ENCODE measurements around the gene LMX1A.

The LMX1A gene

DNA sequence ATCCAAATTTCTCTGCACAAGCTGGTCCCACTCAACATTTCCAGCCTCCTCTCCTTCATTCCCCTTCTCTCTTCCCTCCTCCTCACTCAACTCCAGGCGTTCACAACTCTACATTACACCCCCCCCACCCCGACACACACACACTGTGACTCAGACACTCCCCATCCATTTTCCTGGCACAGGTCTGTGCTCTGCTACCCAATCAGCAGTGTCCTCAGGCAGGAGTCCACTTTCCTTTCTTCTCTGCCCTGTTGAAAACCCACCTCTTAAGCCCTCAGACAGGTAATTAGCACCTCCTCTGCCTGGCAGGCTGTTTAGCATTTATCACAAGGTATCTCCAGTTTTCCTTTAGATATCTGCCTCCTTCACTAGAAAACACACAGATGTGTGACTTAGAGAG, 8.8 kb upstream of the LMX1A start:
- no peak for DNase-seq

DNA sequence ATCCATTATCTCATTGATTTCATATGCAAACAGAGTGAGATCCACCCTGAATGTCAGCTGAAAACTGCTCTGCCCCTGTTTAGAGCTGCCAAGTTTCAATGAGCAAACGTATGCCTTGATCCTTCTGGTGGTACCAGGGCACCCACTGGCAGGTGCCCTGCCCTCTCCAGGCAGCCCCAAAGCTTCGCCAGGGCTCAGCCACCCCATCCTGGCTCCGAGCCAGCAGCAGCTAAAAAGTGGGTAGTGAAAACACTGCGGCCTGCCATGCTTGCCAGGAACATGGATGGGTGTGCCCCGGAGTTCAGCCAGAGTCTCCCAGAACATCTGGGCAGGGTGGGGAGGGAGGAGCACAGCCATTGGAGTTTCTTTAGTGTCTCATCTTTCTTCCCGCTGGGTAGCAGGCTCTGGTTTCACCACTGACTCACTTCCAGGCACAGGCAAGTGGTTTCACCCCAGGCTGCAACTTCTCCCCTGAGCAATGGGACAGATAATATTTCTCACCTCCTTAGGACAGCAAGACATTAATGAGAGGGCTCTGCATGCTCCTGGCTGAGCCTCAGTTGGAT, 8.1 kb upstream of the LMX1A start:
- DNase-seq = no peak

DNA sequence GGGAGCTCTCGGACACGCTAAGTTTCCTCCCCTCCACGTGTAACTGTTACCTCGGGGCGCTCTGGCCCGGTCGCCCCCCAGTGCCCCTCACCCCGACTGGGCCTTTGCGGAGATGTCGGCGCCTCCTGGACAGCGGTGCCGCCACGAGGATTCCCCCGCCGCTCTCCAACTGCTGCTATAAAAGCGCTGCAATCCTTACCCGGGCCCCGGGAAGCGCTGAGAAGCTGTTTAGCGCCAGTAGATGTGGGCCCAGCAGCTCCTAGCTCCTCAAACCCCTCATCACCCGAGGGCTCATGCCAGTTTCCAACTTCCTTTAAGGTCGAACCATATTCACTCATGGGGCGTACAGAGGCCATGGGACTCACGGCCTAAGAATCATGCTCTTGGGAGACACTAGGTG, 361 bp upstream of the LMX1A start:
- DNase-seq = no peak

- no peak for DNase-seq
Observed at GRCh38 chr1:165355139-165355976, 1.2 kb downstream of the LMX1A start.

GRCh38 chr1:165354739-165355138, 1.8 kb downstream of the LMX1A start:
- DNase-seq = no peak

GRCh38 chr1:165353731-165354671, 2.5 kb downstream of the LMX1A start:
- no peak for DNase-seq

- no peak for DNase-seq
Observed at GRCh38 chr1:165352442-165353293, 3.8 kb downstream of the LMX1A start.

DNA sequence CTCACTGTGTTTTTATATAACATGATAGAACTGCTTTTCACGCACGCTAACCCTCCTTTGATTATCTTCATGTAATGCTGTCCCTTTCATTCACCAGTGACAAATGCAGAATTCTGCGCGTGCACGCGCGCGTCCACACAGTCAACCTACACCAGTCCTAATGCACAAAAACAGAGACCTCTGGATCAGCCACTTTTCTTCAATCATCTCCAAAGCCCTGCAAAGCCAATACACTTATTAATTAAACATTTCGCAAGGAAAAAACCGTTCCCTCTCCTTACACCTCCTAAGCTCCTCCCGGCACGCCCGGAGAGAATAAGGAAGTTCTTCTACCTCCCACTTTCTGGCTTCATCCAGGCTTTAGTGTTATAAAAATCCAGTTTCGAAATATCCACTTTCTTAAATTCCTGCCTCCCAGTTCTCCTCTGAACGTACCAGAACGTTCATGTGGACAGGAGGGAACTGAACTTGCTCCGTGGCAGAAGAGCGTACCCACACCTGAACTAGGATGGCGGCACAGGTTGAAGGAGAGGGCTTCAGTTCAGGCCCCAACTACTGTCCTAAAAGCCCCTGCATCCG, 4.6 kb downstream of the LMX1A start:
- no peak for DNase-seq

GRCh38 chr1:165350840-165351239, 5.7 kb downstream of the LMX1A start:
- DNase-seq = no peak

DNA sequence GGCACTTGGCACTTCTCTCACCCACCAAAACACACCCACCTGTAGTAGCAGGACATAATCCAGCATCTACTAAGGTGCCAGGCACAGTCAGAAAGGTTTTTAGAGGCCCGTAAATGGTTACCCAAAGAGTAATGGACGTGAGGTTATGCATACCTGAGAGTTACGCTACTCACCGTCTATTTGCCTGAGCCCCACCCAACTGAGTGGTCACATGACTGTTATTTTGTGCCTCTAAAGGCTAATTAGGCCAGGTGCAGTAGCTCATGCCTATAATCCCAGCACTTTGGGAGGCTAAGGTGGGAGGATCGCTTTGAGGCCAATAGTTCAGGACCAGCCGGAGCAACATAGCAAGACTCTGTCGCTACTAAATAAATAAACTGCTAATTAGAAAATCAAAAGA, 11.0 kb downstream of the LMX1A start:
- no peak for DNase-seq

DNA sequence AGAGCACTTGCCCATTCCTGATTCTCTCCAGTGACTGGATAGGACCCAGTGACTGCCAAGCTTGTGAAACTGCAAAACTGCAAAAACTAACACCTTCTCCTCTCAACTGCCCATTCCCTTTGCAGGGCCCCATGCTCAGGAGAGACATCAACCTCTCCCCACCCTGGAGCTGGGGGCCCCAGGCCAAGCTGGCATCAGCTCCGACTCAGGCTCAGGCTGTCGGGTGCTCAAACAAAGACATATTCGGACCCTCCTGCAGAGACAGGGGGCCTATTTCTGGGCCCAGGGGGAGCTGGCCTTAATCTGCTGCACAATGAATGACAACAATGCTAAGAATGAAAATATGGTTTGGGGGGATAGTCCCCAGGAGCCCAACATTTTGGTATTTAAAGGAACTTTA, 11.8 kb downstream of the LMX1A start:
- no peak for DNase-seq

DNA sequence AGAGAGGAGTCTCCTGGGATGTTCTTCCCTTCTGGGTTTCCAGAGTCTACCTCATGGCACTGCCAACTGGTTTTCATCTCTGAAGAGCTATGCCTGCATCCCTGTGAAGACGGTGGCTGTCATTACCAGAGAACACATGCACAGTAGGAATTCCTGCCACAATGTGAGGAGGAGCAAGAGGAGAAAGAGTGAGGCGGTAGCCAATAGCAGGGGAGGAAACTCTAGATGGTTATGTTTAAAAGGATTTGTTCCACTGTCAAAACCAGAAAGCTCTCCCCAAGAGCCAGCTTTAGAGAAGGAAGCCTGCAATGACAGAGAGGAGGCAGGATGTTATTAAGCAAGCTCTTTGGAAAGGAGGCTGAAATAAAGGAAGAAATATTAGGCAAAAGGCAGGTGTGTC, 12.3 kb downstream of the LMX1A start:
- no peak for DNase-seq

DNA sequence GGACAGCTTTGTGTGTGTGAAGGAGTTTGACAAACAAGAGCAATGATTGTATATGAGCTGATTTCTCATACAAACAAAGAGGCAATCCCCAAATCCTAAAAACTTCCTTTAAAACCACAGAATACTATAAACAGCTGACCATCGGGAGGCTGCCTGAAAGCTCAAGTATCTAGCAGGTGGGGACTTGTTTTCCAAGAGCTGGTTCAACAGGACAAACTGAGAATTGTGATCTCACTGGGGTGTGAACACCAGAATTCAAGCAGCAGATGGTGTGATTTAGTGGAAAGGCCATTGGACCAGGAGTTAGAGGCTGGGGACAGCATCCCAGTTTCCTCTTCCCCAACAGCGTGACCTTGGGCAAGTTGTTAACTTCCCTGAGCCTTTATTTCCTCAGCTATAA, 13.9 kb downstream of the LMX1A start:
- no peak for DNase-seq

DNA sequence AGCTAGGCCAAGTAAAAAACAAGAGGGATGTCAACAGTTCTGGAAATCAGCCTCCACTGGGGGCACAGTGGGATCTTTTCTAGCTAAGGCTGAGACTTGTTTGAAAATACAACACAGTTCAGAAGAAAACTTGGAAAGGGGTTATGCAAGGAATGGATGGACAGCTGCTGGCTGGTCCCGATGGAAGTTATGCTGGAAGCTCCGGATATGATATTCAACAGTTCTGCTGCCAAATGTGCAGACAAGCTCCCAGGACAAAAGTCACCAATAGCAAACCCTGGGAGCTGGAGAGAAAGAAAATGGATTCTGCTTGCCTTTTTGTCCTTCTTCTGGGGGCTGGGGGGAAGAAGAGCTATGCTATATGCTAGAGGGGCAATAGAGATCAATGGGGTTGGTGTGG, 14.3 kb downstream of the LMX1A start:
- DNase-seq = no peak

GRCh38 chr1:165339164-165339563, 17.4 kb downstream of the LMX1A start:
- no peak for DNase-seq

- DNase-seq = no peak
Observed at GRCh38 chr1:165330483-165330882, 26.0 kb downstream of the LMX1A start.

DNA sequence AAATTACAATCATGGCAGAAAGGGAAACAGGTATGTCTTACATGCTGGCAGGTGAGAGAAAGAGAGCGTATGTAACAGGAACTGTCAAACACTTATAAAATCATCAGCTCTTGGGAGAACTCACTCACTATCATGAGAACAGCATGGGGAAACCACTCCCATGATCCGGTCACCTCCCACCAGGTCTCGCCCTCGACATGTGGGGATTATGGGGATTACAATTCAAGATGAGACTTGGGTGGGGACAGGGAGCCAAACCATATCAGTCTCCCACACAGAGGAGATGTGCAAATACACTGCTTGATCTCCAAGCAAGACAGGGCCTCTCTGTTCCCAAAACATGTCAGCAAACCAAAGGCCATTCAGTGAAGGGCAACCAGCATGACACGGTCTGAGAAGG, 27.4 kb downstream of the LMX1A start:
- DNase-seq = no peak

- no peak for DNase-seq
Observed at GRCh38 chr1:165328136-165328535, 28.4 kb downstream of the LMX1A start.

GRCh38 chr1:165327538-165327937, 29.0 kb downstream of the LMX1A start:
- DNase-seq = no peak

DNA sequence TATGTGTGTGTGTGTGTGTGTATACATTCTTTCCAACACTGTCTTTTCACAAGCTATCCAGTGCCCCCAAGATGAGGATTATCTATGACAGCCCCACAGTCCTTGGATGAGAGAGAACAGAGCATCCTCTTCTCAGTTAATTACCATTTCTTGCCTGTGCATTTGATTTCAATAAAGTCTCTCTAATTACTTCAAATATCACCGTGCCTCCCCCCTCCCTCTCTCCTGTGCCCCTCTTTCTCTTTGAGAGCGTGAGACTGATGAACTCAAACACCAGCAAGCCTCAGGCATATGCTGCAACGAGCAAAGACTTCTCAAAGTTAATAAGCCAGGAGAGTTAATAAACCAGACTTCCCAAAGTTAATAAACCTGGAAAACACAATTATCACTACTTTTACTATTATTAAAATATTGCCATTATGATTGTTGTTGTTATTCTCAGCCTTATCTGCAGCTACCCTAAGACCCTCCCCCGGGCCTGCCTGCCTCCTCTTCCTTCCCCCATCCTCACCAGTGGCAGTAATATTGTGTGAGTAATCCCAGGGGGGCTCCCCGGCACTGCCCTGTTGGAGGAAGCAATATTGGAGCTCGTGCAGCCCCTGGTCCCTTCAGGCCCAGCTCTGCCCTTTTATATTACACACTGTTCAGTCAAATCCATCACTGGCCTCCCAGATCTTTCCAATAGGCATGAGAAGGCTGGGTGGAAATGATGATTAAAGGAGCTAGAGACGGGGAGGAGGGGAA, 30.9 kb downstream of the LMX1A start:
- no peak for DNase-seq

DNA sequence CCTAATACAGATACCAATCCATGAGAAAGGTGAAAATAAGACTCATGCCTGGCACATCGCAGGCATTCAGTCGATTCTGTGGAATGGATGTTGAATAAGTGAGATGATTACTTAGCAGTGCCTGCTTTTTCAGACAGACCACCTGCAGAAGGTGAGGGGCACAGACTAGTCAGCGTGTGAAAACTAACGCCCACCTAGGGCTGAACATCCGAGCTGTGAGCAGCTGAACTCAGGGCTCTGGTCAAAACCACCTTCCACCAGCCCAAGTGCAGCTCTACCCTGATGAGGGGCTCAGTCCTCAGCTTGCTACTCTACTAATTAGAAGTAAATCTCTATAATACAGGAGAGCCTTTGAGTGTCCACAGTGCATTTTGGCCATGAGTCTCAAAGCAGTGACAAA, 32.5 kb downstream of the LMX1A start:
- DNase-seq = no peak

DNA sequence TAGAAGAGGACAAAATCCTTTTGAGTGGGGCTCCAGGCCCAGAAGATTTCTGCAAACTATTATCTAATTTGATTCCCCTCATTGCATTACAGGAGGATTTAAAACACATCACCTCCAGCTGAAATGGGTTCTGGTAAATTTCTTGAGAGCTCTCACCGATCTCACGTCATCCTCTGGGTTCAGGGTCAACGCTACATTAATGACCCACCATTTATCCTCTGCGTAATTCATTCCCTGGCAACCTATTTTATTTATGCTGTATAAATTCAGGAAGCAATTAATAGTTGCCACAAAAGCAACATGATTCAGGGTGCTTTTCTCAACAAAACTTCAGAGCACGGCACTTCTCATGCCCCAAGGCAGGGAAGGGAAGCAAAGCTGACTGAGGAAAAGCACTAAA, 38.9 kb downstream of the LMX1A start:
- no peak for DNase-seq
